Measurements from ENCODE around the gene COL11A2.

DNA sequence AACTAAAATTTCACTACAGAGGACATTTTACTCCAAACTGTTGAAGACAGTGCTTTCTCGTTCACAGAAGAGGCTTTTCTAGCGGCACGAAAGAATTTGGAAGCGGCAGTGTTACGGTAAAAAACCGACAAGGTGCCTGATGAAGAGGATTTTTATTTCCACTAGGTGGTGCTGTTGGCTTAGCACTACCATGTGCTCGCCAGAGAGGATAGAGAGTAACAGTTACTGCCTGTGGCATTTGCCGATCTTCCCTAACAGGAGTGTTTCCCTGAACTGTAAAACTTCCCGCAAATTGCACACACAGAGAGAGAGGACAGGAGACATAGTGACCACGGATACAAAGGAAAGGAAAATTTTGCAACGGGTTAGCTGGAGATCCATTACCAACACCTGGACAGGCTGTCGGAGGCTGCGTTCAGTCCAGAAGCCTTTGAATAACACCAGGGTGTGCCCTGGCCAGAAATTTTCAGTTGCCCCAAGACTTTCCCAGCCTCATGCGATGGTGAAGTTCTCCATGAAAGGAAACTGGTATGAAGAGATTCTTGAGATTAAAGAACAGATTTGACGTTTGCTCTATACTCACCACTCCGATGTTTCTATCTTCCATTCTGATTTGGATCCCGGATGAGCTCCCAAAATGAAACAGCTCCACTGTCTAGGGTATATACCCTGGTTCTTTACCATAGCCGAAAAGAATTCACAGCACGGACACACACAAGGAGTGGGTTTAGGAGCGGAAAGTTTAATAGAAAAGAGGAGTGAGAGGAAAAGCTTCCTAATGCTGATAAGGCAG, 68.3 kb downstream of the COL11A2 start:
- TF ChIP-seq POLR2A (IDR thresholded peaks at IDR 0.05; ENCODE audit: low read depth, low read length) = no peak
- TF ChIP-seq, protein P1, sequence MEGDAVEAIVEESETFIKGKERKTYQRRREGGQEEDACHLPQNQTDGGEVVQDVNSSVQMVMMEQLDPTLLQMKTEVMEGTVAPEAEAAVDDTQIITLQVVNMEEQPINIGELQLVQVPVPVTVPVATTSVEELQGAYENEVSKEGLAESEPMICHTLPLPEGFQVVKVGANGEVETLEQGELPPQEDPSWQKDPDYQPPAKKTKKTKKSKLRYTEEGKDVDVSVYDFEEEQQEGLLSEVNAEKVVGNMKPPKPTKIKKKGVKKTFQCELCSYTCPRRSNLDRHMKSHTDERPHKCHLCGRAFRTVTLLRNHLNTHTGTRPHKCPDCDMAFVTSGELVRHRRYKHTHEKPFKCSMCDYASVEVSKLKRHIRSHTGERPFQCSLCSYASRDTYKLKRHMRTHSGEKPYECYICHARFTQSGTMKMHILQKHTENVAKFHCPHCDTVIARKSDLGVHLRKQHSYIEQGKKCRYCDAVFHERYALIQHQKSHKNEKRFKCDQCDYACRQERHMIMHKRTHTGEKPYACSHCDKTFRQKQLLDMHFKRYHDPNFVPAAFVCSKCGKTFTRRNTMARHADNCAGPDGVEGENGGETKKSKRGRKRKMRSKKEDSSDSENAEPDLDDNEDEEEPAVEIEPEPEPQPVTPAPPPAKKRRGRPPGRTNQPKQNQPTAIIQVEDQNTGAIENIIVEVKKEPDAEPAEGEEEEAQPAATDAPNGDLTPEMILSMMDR (IDR thresholded peaks at IDR 0.05; ENCODE audit: extremely low read depth in 1 of 2, insufficient read depth in 1 of 2, low read depth in 1 of 2, low read length in 2 of 2) = peak; percentile 18 to 38
- TF ChIP-seq EZH2 (IDR thresholded peaks at IDR 0.05; ENCODE audit: borderline replicate concordance, low read depth, low read length, severe bottlenecking) = no peak
- TF ChIP-seq POLR2AphosphoS5 (IDR thresholded peaks at IDR 0.05; ENCODE audit: insufficient read depth, low read depth, low read length) = no peak
- TF ChIP-seq FOS (IDR thresholded peaks at IDR 0.05; ENCODE audit: borderline replicate concordance, insufficient read depth, low read length) = no peak
- no peak for TF ChIP-seq MYC (IDR thresholded peaks at IDR 0.05; ENCODE audit: low read depth, low read length)
- TF ChIP-seq MAX (IDR thresholded peaks at IDR 0.05; ENCODE audit: insufficient read depth, insufficient read length) = no peak
- TF ChIP-seq JUN (IDR thresholded peaks at IDR 0.05; ENCODE audit: borderline replicate concordance, insufficient read depth, insufficient read length, low read depth) = no peak

All from endothelial cell of umbilical vein (primary cell).